CD4-positive, alpha-beta T cell treated with Interleukin-21 for 1 hour (primary cell): Measurements from ENCODE around the gene SF3B3.
"Not testable (repeated sequence)": the region's sequence is repeated elsewhere in the genome, so short reads cannot be mapped to it uniquely, and the experiment has no call there.

Experiments
- DNase-seq: peaks from one replicate; pipeline ENCODE4 v3.0.0-alpha.2; 2020

Gene SF3B3

DNA sequence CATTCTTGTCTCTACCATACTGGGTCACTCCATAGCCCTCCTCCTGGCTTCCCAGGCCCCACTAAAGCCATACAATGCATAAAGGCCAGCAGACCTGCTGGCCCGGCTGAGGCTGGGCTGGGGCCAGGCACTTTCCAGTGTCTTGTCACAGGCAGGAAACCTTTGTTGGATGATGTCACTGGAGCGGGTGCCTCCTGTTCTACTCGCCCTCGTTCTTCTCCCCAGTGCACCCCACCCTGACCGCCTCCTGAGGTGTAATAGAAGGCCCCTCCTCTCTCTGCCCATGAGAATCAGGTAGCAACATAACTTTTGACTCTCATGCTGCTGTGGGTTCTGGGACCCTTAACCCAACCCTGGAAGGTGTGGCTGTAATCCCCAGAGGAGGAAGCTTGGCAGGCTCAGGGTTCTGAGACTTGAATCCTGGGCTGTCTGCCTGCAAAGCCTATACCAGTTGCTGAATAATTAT lies 68.5 kb downstream of the SF3B3 start:
- DNase-seq: no peak

DNA sequence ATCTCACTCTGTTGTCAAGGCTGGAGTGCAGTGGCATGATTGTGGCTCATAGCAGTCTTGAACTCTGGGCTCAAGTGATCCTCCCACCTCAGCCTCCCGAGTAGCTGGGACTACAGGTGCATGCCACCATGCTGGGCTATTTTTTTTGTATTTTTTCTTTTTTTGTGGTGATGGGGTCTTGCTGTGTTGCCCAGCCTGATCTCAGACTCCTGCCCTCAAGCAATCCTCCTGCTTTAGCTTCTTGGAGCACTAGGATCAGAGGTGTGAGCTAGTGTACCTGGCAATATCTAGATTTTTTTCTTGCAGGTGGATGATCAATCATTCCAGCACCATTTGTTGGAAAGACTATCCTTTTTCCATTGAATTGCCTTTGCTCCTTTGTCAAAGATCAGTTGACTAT lies 69.9 kb downstream of the SF3B3 start:
- DNase-seq: no peak

DNA sequence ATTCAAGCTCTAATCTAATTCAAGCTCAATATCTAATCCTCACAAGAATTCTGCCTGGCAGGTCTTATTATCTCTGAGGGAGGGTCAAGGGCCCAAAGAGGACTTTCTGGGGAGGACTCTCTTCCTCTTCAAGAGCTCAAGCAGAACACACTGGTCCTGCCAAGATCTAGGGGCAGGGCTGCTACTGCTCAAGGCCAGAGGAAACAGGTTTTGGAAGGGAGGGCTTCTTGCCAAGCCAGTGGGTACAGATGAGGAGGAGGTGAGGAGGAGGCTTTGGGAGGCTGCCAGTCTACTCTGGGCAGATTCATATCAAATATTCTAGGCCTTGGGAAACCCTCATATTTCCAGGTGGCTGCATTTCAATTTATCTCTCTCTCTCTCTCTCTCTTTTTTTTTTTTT lies 71.0 kb downstream of the SF3B3 start:
- DNase-seq: no peak

DNA sequence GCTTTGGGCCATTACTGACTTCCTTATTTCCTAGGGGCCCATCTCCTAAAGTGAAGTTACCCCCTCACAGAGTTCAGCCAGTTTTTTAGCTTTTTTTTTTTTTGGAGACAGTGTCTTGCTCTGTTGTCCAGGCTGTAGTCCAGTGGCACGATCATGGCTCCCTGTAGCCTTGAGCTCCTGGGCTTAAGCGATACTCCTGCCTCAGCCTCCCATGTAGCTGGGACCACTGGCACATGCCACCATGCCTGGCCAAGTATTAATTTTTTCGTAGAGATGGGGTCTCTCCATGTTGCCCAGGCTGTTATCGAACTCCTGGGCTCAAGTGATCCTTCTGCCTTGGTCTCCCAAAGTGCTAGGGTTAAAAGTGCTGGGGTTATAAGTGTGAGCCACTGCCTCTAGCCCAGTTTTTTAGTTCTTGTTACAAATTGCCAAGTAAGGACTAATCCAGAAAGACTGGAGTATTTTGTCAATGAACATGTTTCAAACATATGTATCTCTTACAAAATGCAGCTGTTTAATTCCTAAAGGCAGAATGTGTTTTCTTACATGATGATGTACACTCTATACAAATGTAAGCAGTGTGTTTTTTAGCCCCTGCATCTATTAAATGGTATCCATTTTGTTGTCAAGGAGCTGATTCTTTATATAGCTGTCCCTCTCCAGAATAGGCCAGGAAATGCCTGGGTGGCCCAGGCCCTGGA lies 73.7 kb downstream of the SF3B3 start:
- DNase-seq: no peak

DNA sequence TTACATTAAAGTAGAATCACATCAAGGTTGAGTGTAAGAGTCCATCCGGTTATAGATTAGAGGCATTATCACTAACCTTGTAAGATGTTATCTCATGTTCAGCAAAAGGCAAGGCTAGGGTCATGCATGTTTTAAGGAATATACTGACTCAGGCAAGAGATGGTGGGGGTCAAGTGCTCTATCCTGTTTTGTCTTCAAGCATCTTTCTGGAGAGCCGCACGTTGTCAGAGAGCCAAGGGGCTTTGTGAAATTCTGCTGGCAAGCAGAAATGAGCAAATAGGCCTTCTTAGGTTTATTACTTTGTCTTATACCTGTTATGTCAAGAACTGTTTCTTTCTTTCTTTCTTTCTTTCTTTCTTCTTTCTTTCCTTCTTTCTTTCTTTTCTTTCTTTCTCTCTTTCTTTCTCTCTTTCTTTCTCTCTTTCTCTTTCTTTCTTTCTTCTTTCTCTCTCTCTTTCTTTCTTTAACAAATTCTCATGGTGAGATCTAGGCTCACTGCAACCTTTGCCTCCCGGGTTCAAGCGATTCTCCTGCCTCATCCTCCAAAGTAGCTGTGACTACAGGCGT lies 75.4 kb downstream of the SF3B3 start:
- DNase-seq: no peak

DNA sequence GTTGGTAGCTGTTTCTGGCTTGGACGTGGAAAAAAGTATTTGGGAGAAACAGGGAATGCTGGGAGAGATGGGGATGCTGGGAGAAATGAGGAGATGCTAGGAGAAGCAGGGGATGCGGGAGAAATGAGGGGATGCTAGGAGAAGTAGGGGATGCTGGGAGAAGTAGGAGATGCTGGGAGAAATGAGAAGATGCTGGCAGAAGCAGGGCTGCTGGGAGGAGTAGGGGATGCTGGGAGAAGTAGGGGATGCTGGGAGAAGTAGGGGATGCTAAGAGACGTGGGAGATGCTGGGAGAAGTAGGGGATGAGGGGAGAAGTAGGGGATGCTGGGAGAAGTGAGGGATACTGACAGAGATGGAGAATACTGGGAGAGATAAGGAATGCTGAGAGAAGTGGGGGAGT lies 77.1 kb downstream of the SF3B3 start:
- DNase-seq: no peak

DNA sequence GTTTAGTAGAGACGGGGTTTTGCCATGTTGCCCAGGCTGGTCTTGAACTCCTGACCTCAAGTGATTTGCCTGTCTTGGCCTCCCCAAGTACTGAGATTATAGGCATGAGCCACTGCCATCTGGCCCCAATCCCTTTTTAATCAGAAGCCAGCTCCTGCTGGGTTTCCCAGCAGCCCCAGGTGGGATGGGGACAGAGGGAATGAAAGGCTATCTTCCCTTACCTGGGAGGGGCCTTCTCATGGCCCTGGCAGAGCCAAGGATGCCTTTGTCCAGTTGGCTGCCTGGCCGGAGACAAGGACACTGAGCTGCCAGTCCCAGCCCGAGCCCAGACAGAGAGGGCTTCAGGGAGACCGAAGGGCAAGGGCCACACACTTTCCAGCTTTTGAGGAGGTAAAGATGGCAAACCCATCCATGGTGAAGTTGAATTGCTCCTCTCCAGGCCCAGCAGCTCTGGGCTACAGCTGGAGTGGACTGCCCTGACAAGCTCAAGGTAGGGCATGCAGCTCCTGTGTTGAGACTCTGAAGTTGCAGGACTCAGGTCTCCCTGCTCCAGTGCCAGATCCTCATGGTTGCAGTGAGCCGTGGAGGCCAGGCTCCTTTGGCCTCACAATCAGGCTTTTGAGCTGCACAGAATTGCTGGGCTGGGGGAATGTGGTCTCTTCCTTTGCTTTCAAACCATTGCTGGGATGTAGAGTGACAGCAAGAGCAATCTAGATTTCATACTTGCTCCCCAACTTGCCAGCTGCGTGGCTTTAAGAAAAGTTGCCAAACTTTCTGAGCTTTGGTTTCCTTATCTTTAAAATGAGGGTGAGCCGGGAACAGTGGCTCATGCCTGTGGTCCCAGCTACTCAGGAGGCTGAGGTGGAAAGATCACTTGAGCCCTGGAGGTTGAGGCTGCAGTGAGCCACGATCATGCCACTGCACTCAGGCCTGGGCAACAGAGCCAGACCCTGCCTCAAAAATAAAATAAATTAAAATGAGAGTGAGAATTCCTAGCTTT lies 78.3 kb downstream of the SF3B3 start:
- DNase-seq: no peak

DNA sequence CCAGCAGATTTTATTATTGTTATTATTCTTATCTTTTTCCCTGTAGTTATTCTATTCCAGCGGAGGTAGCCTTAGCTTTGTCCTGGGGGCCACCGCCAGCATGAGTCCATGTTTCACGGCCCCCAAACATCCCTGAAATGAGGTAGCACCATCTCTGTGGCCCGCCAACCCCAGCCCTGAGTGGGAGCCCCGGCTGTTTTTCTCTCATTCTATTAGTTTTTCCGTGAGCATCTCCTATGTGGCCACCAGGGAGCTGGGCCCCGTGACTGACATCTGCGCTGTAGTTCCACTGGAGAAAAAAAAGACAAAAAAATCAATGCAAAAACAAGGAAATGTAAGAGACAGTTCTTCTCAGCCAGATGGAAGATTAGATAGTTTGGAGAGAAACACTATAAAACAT lies 79.2 kb downstream of the SF3B3 start:
- DNase-seq: no peak

DNA sequence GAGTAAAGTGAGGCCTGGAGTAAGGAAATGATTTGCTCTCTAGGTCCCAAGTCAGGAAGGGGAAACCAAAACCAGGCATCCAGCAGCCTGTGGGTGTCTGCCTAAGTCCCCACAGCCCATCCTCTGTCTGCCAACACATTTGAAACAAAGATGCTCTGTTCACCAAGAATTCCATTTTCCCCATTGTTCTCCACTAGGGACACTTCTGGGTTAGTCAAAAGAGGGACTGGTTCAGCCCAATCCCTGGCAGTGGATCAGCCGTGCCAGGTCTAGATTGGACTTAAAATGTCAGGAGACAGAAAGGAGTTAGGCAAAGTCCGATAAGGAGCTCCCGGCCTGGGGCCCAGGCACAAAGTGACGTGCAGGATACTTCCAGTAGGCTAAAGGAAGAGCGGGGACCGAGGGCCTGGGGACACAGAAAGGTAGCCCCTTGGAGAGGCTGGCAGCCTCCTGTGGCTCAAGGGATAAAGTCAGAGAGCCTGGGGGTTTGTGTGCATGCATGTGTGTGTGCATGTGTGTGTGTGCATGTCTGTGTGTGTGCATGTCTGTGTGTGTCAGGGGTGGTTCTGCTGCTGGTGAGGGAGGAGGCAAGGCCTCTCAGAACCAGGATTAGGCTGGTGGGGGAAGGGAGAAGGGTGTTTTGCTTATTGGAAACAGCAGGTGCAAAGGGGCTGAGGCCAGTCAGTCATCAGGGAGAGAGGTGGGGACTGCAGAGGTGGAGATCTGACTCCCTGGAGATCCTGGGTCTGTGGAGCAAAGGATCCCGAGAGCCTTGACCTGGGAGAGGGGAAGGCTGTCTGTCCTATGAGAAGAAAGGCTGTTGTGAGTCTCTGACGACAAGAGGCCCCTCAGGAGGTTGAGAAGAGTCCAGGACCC lies 81.0 kb downstream of the SF3B3 start:
- DNase-seq: no peak

DNA sequence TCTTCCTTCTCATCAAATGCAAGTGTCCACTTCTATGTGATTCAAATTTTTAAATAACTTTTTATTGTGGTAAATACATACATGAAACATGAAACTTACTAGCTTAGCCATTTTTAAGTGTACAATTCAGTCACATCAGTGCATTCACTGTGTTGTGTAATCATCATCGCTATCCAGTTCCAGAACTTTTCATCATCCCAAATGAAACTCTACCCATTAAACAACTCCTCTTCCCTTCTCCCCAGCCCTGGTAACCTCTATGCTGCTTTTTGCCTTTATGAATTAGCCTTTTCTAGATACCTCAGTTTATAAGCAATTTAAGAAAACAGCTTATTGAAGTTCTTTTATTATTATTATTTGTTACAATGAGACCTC lies 81.7 kb downstream of the SF3B3 start:
- no peak for DNase-seq

DNA sequence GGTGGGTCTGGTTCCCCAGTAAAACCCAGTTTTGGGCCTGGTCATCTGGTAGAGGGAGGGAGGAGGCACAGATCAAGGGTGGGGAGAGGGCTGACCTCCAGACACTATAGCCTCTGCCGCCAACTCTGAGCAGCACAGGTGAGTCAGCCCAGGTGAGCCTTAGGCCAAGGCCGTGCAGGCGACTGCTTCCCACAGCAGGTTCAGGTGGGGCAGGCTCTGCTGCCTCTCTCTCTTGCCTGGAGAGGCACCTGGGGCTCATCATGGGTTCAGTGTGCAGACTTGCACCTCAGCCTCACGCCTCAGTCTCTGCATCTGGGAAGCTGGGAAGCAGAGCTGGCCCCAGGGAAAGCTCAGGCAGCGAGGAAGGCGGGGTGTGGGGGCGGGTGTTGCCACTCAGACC lies 84.9 kb downstream of the SF3B3 start:
- DNase-seq: no peak

DNA sequence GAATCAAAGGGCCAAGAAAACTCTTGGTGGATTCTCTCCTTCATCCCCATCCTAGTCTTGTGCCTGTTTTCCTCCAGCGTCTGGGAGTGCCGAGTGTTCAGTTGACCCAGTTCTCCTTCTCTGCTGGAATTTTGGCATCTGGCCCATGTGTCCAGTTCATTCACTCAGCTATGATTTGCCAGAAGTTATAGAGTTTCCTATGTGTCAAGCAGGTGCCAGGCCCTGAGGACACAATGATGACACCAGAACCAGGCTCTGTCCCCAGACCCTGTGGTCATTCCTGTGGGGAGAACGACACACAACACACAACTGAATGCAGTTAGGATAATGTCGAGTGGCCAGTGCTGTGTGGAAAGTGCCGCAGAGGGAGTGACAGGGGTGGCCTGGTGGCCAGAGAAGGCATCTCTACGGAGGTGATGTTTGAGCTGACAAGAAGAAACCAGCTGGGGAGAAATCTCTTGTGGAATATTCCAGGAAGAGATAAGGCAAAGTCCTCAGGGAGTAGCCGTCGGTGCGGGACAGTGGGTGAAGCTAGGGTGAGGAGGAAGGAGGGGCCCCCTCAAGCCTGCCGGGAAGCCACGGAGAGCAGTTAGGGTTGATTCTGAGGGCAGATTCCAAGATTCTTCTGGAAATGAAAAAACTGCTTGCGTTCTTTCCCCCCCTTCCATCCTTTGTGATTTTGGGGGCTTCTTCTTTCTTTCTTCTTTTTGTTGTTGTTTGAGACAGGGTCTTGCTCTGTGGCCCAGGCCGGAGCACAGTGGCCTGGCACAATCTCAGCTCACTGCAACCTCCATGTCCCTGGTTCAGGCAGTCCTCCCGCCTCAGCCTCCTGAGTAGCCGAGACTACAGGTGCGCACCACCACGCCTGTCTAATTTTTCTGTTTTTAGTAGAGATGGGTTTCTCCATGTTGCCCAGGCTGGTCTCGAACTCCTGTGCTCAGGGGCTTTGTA lies 86.9 kb downstream of the SF3B3 start:
- no peak for DNase-seq

DNA sequence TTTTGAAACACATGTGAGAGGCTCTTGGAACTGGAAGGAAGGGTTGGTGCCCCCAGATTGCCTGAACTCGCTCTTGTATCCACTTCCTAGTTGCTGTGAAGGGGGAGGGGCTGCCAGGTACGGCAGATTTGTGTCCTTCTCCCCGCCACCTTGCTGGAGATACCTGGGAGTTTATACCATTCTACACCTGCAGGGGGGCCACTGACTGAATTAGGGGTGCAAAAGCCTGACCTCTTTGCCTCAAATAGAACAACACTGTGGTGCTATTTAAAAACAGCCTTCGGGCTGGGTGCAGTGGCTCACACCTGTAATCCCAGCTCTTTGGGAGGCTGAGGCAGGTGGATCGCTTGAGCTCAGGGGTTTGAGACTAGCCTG lies 87.6 kb downstream of the SF3B3 start:
- DNase-seq: no peak

DNA sequence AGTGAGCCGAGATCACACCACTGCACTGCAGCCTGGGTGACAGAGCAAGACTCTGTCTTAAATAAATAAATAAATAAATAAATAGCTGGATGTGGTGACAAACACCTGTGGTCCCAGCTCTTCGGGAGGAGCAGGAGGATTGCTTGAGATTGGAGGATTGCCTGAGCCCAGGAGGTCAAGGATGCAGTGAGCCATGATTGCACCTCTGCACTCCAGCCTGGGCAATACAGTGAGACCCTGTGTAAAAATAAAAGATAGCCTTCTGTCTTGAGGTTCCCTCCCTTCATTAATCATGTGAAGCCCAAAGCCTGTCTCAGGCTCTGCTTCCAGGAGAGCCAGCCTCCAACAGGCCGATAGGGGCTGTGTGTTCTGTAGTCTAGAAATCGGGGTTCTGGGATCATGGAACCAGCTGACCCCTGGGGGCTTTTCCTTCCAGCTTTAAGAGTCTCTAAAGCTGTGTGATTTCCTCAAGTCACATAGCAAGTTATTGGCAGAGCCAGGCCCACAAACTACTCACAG lies 88.2 kb downstream of the SF3B3 start:
- no peak for DNase-seq

DNA sequence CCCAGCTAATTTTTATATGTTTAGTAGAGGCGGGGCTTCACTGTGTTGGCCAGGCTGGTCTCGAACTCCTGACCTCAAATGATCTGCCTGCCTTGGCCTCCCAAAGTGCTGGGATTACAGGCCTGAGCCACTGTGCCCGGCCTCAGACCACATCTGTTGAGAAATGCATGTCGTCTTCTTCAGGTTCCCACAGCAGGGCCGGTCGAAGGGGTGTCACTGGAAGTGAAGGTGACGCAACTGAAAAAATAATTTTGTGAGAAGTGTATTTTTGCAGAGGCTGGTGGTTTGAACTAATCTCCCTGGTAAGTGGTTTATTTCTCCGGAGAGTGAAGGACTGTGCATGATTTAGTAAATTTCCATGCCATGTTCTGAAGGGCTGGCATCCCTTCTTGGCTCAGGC lies 89.3 kb downstream of the SF3B3 start:
- DNase-seq: no peak

DNA sequence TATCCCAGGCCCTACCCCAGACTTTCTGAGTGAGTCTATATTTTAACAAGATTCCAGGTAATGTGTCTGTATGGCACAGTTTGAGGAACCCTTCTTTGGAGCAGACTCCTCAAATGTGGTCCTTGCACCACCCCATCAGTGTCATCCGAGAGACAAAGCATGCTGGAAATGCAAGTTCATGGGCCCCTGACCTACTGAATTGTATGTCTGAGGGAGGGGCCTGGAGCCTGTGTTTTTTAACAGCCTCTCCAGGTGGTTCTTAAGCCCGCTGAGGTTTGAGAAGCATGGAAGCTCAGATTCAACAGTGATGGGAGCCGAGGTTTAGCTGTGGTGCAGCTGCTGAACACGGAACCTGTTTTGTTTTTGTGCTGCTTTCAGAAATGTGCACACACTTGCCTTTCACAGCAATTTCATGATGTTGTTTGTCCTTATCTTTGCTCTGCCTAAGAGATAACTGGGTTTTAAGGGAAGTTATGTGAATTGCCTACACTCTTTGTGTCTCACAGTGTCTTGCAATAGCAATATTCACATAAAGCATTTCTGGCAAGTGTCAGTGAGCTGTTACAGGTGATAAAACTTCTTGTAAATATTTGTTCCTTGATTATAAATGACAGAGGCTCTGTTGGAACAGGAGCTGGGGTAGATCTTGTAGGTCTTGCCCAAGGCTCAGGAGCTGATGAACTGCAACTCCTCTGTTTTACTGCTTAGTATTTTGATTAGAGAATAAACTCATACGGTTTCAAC lies 90.8 kb downstream of the SF3B3 start:
- no peak for DNase-seq

DNA sequence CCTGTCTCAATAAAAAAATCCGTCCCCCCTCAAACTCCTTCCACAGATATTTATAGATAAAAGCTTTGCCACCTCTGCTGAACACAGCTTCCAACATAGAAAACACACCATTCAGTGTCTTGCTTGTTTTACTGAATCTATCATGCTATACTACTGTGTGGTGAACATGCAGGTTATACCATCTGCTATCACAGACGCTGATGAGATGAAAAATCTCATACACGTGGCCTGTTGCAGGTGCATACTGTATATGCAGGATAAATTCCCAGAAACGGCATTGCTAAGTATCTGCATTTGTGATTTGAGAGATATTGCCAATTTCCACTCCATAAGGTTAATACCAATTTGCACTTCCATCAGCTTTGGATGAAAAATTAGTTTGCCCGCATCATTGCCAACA lies 92.3 kb downstream of the SF3B3 start:
- DNase-seq: no peak

DNA sequence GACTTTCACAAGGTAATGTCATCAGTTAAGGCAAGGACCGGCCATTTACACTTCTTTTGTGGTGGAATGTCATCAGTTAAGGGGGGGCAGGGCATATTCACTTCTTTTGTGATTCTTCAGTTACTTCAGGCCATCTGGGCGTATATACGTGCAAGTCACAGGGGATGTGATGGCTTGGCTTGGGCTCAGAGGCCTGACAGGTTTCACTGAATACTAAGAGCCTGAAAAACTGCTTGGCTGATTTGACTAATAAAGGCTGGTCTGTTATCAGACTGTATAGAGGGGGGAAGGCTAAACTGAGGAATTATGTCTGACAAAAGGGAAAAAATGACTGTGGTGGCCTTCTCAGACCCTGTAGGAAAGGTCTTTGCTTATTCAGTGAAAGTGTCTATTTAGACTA lies 98.2 kb downstream of the SF3B3 start:
- DNase-seq: not testable (repeated sequence)
